CD4-positive, alpha-beta T cell treated with Interleukin-4 for 4 hours (primary cell): ENCODE data around the gene RBM5.

Experiments used
- DNase-seq: peaks from one replicate; pipeline ENCODE4 v3.0.0-alpha.2; 2020

RBM5 gene

DNA sequence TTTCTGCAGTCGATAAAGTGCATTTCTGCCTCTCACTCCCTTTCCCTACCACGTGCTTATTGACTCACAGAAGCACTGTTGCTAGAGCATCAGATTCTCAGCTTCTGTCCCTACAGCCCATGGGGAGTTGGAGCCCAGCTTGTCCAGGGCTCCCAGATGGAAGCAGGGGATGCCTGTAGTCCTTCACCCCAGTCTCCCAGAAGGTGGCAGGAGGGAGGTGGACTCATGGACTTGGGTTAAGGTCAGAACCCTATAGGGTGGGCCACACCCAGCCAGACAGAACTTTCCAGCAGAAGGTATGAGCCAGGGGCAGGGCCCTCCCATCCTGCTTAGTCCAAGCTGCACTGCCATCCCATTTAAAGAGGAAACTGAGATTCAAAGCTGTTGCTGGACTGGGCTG, 33.4 kb downstream of the RBM5 start:
- no peak for DNase-seq

DNA sequence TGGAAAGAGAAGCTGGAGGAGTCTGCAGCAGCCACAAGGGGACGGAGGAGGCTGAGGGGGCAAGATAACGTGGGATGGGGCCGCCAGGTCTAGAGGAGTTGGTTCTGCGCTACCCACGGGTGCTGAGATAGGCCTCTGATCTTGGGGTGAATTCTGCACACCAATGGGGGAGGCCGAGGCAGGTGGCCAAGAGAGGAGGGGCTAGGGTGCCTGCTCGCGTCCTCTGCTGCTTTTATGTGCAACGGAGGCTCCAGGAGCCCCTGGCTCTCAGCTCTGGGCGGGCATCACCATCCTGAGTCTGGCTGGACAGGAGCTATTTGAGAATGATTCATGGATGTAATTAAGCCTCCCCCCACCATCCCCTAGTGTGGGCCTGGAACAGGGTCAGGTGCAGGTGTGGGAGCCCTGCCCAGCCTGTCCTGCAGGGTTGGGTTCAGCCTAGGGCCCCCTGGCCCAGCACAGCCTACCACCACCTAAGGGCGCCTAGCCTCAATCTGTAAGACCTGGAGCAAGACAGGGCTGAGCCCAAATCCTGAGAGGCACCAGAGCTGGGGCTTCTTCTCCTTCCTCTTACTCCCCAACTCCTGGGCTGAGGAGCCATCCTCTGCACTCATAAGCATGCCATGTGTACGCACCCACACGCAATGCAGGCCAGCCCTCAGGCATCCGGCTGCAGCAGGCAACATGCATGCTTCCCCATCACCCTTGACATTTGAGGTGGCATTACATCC, 34.1 kb downstream of the RBM5 start:
- no peak for DNase-seq

- no peak for DNase-seq
Observed at GRCh38 chr3:50123394-50124051, 34.8 kb downstream of the RBM5 start.

DNA sequence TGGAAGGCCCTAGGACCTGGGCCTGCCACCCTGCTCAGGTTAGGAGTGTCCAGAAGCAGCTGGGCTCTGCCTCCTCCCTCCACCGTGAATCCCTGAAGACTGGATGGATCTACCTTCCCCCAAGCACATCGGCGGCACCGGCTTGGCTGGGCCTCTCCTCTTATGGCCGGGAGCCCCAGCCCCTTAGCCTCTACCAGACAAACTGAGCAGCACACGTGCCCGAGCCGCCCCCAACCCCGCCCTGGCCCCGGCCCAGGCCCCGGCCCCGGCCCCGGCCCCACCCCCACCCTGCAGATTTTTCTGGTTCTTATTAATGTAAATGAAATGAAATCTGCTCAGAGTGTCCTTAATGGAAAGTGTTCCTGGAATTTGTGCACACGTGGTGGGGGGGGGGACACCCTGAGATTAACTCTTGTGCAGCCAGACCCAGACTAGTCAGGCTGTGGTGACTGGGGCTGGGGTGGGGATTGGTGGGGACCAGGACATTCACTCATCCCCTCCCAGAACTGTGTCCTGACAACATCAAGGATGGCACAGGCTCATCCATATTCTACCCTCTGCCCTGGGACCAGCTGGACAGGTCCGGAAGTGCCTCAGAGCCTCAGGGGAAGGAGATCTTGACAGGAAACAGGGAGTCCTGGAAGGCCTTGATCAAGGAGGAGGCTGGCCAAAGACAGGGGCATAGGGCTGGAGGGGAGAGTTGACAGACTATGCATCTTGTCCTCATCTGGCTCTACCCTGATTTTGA, 35.5 kb downstream of the RBM5 start:
- DNase-seq: no peak

GRCh38 chr3:50124800-50125178, 36.1 kb downstream of the RBM5 start:
- no peak for DNase-seq

DNA sequence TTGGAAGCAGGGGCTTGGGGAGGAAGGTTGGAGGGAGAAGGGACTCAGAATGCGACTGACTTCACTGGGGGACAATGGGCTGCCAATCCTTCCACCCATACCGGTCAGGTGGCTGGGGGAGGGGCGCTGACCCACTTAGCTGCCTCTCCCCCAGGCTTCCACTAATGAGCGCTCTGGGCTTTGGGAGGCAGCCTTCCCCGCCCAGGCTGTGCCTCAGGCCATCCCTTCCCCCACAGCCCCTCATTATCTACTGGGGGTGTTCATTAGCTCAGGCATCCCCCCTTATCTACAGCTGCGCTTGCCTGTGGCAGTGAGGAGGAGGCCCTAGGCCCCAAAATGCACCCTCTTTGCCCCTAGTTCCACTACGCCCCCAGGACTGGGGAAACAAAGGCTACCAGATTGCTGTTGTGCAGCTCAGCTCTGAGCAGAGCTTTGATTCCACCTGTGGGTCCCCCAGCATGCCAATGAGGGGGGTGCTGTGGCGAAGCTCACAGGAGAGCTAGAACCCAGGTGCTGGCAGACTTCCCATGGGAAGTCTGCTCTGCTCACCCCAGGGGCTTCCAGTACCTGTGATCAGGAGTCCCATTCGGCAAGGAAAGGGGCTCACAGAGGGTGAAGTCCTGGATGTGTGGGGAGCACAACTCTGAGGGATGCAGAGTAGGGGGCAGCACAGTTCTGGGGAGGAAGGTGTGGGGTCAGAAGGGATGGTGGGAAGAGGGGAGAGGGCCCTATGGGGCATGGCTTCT, 37.0 kb downstream of the RBM5 start:
- no peak for DNase-seq

GRCh38 chr3:50126287-50127211, 37.8 kb downstream of the RBM5 start:
- no peak for DNase-seq

- DNase-seq: no peak
Observed at GRCh38 chr3:50127251-50127691, 38.6 kb downstream of the RBM5 start.

DNA sequence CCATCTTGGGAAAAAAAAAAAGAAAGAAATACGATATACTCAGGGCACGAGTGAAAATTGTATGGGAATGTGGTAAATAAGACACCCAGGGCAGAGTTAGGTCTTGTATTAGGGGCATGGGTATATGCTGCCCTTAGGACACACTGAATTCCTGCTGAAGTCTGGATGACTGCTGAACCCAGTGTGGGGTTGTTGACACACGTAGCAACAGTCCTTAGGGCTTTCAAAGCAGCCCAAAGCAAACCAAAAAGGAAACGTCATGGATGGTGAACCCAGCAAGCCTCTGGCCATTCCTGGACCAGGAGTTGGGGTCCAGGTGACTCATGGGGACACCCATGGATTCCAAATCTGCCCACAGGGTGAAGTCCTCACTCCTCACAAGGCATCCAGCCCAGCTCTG, 39.3 kb downstream of the RBM5 start:
- no peak for DNase-seq

GRCh38 chr3:50130436-50130835, 41.7 kb downstream of the RBM5 start:
- DNase-seq: no peak

- DNase-seq: no peak
Observed at GRCh38 chr3:50132421-50133282, 43.9 kb downstream of the RBM5 start.

GRCh38 chr3:50133283-50133615, 44.5 kb downstream of the RBM5 start:
- DNase-seq: no peak

- DNase-seq: no peak
Observed at GRCh38 chr3:50134367-50134766, 45.6 kb downstream of the RBM5 start.

GRCh38 chr3:50135964-50136363, 47.2 kb downstream of the RBM5 start:
- no peak for DNase-seq

DNA sequence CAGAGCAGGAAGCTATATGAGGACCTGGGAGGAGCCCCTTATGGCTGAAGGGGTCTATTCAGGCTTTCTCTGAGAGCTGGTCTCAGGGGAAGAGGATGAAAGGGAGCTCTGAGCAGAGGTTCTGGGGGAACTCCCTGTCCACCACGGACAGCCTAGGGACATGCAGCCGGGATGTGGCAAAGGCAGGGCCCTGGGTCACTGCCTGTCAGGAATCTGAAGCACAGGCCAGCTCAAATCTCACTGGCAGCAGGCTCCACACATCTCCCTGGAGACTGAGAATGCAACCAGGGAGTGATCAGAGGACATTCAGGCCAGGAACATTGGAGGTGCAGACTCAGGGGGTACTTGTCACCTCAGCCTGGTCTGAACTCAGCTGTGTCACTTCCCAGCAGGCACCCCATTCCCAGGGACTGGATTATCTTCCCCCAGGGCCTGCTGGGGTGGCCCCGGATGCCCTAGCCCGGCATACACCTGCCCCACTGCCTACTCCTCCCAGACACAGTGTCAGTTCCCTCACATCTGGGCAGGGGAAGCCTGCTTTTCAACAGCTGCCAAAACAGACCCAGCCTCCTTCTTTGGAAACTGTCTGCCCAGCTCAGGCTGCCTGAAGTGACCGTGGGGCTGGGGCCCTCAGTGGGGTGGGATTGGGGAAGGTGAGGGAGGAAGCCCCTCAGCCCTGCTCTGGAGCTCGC, 48.1 kb downstream of the RBM5 start:
- DNase-seq: no peak

GRCh38 chr3:50137531-50137930, 48.8 kb downstream of the RBM5 start:
- no peak for DNase-seq

GRCh38 chr3:50138266-50139200, 49.8 kb downstream of the RBM5 start:
- no peak for DNase-seq

- DNase-seq: no peak
Observed at GRCh38 chr3:50139308-50139707, 50.6 kb downstream of the RBM5 start.

DNA sequence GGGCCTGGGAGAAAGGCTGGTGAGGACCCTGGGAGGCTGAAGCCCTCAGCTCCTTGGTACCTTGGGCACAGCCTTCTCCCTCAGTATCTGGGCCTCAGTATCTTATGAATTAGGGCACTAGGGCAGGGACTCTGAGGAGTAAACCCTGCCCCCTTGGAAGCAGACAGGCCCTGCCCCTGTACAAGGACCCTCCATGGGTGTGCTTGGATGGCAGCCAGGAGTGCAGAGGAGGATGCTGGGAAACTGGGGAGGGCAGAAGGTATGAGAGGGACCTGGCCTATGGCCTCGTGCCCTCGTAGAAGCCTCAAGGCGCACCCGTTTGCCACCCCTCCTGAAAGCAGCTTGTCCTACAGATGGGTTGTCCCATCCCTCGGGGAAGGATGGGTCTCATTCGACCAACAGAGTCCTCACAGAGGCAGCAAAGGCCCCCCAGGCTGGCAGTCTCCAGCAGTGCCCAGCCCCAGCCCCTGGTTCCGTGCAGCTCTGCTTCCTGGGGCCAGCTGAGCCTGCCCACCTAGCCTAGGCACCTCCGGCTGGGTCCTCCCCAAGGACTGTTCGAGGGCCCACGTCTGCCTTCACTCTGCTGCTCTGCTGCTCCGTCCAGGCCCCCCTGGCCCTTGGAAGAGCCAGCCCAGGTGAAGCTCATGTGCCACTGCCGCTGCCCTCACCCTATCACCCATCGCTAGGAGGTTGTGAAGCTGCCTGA, 51.2 kb downstream of the RBM5 start:
- DNase-seq: no peak
